ENCODE results near the gene OR6F1.
A peak's percentile ranks its signal among the peaks of the same experiment; 100 is the strongest.
"Not testable (repeated sequence)": the region's sequence is repeated elsewhere in the genome, so short reads cannot be mapped to it uniquely, and the experiment has no call there.

Gene OR6F1

DNA sequence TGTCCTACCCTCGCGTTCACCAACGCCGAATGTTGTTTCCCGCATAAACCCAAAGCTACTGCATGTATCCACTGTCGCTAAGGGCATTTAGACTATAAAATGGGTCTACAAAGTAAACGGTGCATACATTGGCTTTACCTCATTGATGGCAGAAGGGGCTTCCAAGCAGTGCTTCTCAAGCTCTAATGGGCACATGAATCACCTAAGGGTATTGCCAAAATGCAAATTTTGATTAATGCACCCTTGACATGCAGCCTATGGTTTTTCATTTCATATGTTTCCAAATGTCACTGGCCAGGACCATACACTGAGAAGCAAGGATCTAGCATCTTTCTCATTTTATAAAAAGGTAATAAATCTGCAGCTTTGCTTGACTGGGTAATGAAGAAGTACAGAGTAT lies 2.7 kb downstream of the OR6F1 start:
- no peak for DNase-seq (ENCODE audit: low spot score)
- H2BK5ac ChIP-seq (ENCODE audit: low read length): no peak overlapping the region
- no peak overlapping the region for H2BK120ac ChIP-seq (ENCODE audit: low read depth, low read length)
- no peak overlapping the region for H3K9ac ChIP-seq (ENCODE audit: low read depth, low read length, poor library complexity)
- H4K8ac ChIP-seq (ENCODE audit: low read depth, low read length): no peak overlapping the region
- H3K27me3 ChIP-seq (ENCODE audit: control insufficient read depth in 3 of 3, insufficient read depth in 3 of 3, low read depth in 1 of 3, low read length in 3 of 3): no peaks in the 10 kb centered on the region
- H4K91ac ChIP-seq (ENCODE audit: low read depth, low read length, poor library complexity): no peak overlapping the region
- no peaks in the 10 kb centered on the region for H3K4me1 ChIP-seq (ENCODE audit: control insufficient read depth in 2 of 2, insufficient read depth in 1 of 2, low read depth in 1 of 2, low read length in 2 of 2)
- no peak overlapping the region for H3K4ac ChIP-seq (ENCODE audit: low read length)
- no peak overlapping the region for H3K18ac ChIP-seq (ENCODE audit: low read length)
- H2AK5ac ChIP-seq (ENCODE audit: low read depth, low read length): no peak overlapping the region
- H3K36me3 ChIP-seq (replicated peaks in 1 of 2; ENCODE audit: control insufficient read depth in 2 of 2, insufficient read depth in 2 of 2, low read length in 2 of 2): no peaks in the 10 kb centered on the region
- H2AFZ ChIP-seq (ENCODE audit: low read length): no peak overlapping the region
- no peaks in the 10 kb centered on the region for H3K9me3 ChIP-seq (replicated peaks in 1 of 2; ENCODE audit: control insufficient read depth in 2 of 2, insufficient read depth in 1 of 2, low read depth in 1 of 2, low read length in 2 of 2)
- H3K27ac ChIP-seq (replicated peaks; ENCODE audit: low read length): no peak overlapping the region
- no peak overlapping the region for H3K14ac ChIP-seq (ENCODE audit: low read length)
- H3K79me1 ChIP-seq (ENCODE audit: low read depth, low read length): no peaks in the 10 kb centered on the region
- no peak overlapping the region for H3K4me3 ChIP-seq (ENCODE audit: low read length in 2 of 2)
- no peak overlapping the region for H2BK12ac ChIP-seq (ENCODE audit: low read length)
- H3K23ac ChIP-seq (ENCODE audit: low read depth, low read length, poor library complexity): no peak overlapping the region
- H2BK15ac ChIP-seq (ENCODE audit: low read length): no peak overlapping the region
- no CpG with 5 or more reads among the region's 7 CpGs for WGBS, 2 donors (ENCODE audit: extremely low coverage in 2 of 2, insufficient read length in 2 of 2, insufficient replicate concordance in 1 of 2)
- H3K4me2 ChIP-seq (ENCODE audit: insufficient read depth, low read length, poor library complexity, severe bottlenecking): peak overlapping the region; percentile 11

DNA sequence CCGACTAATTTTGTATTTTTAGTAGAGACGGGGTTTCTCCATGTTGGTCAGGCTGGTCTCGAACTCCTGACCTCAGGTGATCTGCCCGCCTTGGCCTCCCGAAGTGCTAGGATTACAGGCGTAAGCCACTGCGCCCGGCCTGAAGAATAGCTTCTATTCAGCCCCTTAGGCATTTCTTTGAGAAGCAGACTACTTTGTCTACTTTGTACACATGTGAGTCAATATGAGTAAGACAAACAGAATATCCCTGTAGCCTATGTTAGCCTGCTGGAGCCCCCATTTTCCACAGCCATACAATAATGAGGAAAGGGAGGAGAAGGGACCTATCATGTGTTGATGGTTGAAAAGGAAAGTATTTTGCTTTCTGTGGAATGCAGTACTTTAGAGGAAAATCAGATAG lies 5.8 kb downstream of the OR6F1 start:
- H3K4me2 ChIP-seq (ENCODE audit: insufficient read depth, low read length, poor library complexity, severe bottlenecking); H3K27ac ChIP-seq (replicated peaks; ENCODE audit: low read length); H2AFZ ChIP-seq (ENCODE audit: low read length); H2BK15ac ChIP-seq (ENCODE audit: low read length); H3K27me3 ChIP-seq (ENCODE audit: control insufficient read depth in 3 of 3, insufficient read depth in 3 of 3, low read depth in 1 of 3, low read length in 3 of 3); H3K9me3 ChIP-seq (replicated peaks in 1 of 2; ENCODE audit: control insufficient read depth in 2 of 2, insufficient read depth in 1 of 2, low read depth in 1 of 2, low read length in 2 of 2); H3K14ac ChIP-seq (ENCODE audit: low read length); H3K79me1 ChIP-seq (ENCODE audit: low read depth, low read length); H3K18ac ChIP-seq (ENCODE audit: low read length); H3K4me3 ChIP-seq (ENCODE audit: low read length in 2 of 2); H3K23ac ChIP-seq (ENCODE audit: low read depth, low read length, poor library complexity); H4K8ac ChIP-seq (ENCODE audit: low read depth, low read length); H2BK12ac ChIP-seq (ENCODE audit: low read length); H2AK5ac ChIP-seq (ENCODE audit: low read depth, low read length); H2BK120ac ChIP-seq (ENCODE audit: low read depth, low read length); H2BK5ac ChIP-seq (ENCODE audit: low read length); H3K9ac ChIP-seq (ENCODE audit: low read depth, low read length, poor library complexity); H3K36me3 ChIP-seq (replicated peaks in 1 of 2; ENCODE audit: control insufficient read depth in 2 of 2, insufficient read depth in 2 of 2, low read length in 2 of 2); H3K4ac ChIP-seq (ENCODE audit: low read length); H4K91ac ChIP-seq (ENCODE audit: low read depth, low read length, poor library complexity); DNase-seq (ENCODE audit: low spot score); H3K4me1 ChIP-seq (ENCODE audit: control insufficient read depth in 2 of 2, insufficient read depth in 1 of 2, low read depth in 1 of 2, low read length in 2 of 2): not testable (repeated sequence)
- WGBS, 2 donors (ENCODE audit: extremely low coverage in 2 of 2, insufficient read length in 2 of 2, insufficient replicate concordance in 1 of 2): no CpG with 5 or more reads among the region's 8 CpGs

GRCh38 chr1:247701338-247701737 lies 15.1 kb downstream of the OR6F1 start:
- no peaks in the 10 kb centered on the region for H3K36me3 ChIP-seq (replicated peaks in 1 of 2; ENCODE audit: control insufficient read depth in 2 of 2, insufficient read depth in 2 of 2, low read length in 2 of 2)
- no peak overlapping the region for H2AFZ ChIP-seq (ENCODE audit: low read length)
- H3K4me3 ChIP-seq (ENCODE audit: low read length in 2 of 2): no peak overlapping the region
- no peak overlapping the region for H4K8ac ChIP-seq (ENCODE audit: low read depth, low read length)
- H3K4ac ChIP-seq (ENCODE audit: low read length): no peak overlapping the region
- no peak overlapping the region for H3K14ac ChIP-seq (ENCODE audit: low read length)
- no peaks in the 10 kb centered on the region for H3K27me3 ChIP-seq (ENCODE audit: control insufficient read depth in 3 of 3, insufficient read depth in 3 of 3, low read depth in 1 of 3, low read length in 3 of 3)
- no peaks in the 10 kb centered on the region for H3K4me1 ChIP-seq (ENCODE audit: control insufficient read depth in 2 of 2, insufficient read depth in 1 of 2, low read depth in 1 of 2, low read length in 2 of 2)
- H3K79me1 ChIP-seq (ENCODE audit: low read depth, low read length): no peaks in the 10 kb centered on the region
- DNase-seq (ENCODE audit: low spot score): no peak
- no peak overlapping the region for H3K18ac ChIP-seq (ENCODE audit: low read length)
- H3K27ac ChIP-seq (replicated peaks; ENCODE audit: low read length): no peak overlapping the region
- WGBS, 2 donors (ENCODE audit: extremely low coverage in 2 of 2, insufficient read length in 2 of 2, insufficient replicate concordance in 1 of 2): no CpG with 5 or more reads among the region's 1 CpG
- H3K9ac ChIP-seq (ENCODE audit: low read depth, low read length, poor library complexity): no peak overlapping the region
- no peak overlapping the region for H3K4me2 ChIP-seq (ENCODE audit: insufficient read depth, low read length, poor library complexity, severe bottlenecking)
- no peak overlapping the region for H2BK120ac ChIP-seq (ENCODE audit: low read depth, low read length)
- H2BK5ac ChIP-seq (ENCODE audit: low read length): no peak overlapping the region
- no peak overlapping the region for H2AK5ac ChIP-seq (ENCODE audit: low read depth, low read length)
- no peak overlapping the region for H4K91ac ChIP-seq (ENCODE audit: low read depth, low read length, poor library complexity)
- no peak overlapping the region for H2BK12ac ChIP-seq (ENCODE audit: low read length)
- no peak overlapping the region for H2BK15ac ChIP-seq (ENCODE audit: low read length)
- no peak overlapping the region for H3K23ac ChIP-seq (ENCODE audit: low read depth, low read length, poor library complexity)
- H3K9me3 ChIP-seq (replicated peaks in 1 of 2; ENCODE audit: control insufficient read depth in 2 of 2, insufficient read depth in 1 of 2, low read depth in 1 of 2, low read length in 2 of 2): no peaks in the 10 kb centered on the region

DNA sequence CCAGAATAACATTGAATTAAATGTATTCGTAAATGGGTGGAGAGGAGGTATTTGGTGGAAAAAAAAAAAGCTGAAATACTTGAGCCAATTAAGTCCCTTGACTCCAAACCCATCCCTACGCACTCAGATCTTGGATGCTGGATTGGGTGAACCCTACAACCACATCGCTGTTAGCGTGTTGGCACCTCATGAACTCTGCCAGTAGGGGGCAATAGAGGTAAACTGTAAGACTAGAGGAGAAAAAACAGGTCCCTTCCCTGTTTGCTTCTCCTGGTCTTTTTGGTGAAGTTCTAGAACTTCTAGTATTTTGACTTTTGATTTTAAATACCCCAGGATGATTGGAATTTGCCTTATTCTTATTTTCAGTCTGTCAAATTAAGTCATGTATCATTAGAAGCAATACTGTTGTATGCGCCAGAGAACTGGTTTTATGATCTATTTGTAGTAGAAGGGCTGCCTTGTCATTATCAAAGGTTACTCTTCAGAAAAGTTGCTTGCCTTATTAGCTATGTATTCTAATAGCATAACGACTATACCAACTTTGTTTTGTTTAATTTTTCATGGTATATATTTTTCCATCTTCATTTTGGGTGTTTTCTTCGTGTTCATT lies 35.1 kb downstream of the OR6F1 start:
- no peaks in the 10 kb centered on the region for H3K9me3 ChIP-seq (replicated peaks in 1 of 2; ENCODE audit: control insufficient read depth in 2 of 2, insufficient read depth in 1 of 2, low read depth in 1 of 2, low read length in 2 of 2)
- H3K27me3 ChIP-seq (ENCODE audit: control insufficient read depth in 3 of 3, insufficient read depth in 3 of 3, low read depth in 1 of 3, low read length in 3 of 3): no peaks in the 10 kb centered on the region
- H2BK15ac ChIP-seq (ENCODE audit: low read length): no peak overlapping the region
- H3K4me2 ChIP-seq (ENCODE audit: insufficient read depth, low read length, poor library complexity, severe bottlenecking): no peak overlapping the region
- no CpG with 5 or more reads among the region's 7 CpGs for whole genome bisulfite sequencing, 2 donors (ENCODE audit: extremely low coverage in 2 of 2, insufficient read length in 2 of 2, insufficient replicate concordance in 1 of 2)
- H3K9ac ChIP-seq (ENCODE audit: low read depth, low read length, poor library complexity): no peak overlapping the region
- no peak overlapping the region for H3K4ac ChIP-seq (ENCODE audit: low read length)
- no peak overlapping the region for H2BK12ac ChIP-seq (ENCODE audit: low read length)
- H2BK120ac ChIP-seq (ENCODE audit: low read depth, low read length): no peak overlapping the region
- H3K79me1 ChIP-seq (ENCODE audit: low read depth, low read length): no peaks in the 10 kb centered on the region
- H3K27ac ChIP-seq (replicated peaks; ENCODE audit: low read length): no peak overlapping the region
- no peak overlapping the region for H2AK5ac ChIP-seq (ENCODE audit: low read depth, low read length)
- no peak overlapping the region for H3K18ac ChIP-seq (ENCODE audit: low read length)
- no peak overlapping the region for H2AFZ ChIP-seq (ENCODE audit: low read length)
- peak; percentile 63 for DNase-seq (ENCODE audit: low spot score)
- H4K8ac ChIP-seq (ENCODE audit: low read depth, low read length): no peak overlapping the region
- no peaks in the 10 kb centered on the region for H3K36me3 ChIP-seq (replicated peaks in 1 of 2; ENCODE audit: control insufficient read depth in 2 of 2, insufficient read depth in 2 of 2, low read length in 2 of 2)
- H4K91ac ChIP-seq (ENCODE audit: low read depth, low read length, poor library complexity): no peak overlapping the region
- H3K14ac ChIP-seq (ENCODE audit: low read length): no peak overlapping the region
- no peak overlapping the region for H2BK5ac ChIP-seq (ENCODE audit: low read length)
- H3K4me3 ChIP-seq (ENCODE audit: low read length in 2 of 2): no peak overlapping the region
- no peak overlapping the region for H3K23ac ChIP-seq (ENCODE audit: low read depth, low read length, poor library complexity)
- no peaks in the 10 kb centered on the region for H3K4me1 ChIP-seq (ENCODE audit: control insufficient read depth in 2 of 2, insufficient read depth in 1 of 2, low read depth in 1 of 2, low read length in 2 of 2)

All from neuronal stem cell (in vitro differentiated cells).